K562 (cell line): ENCODE results near the gene ZNF24. TPM values are rescaled to one million over a fixed set of nuclear protein-coding genes. Genes with fewer than 3 reads are reported as not detected.

Source experiments
- ATF1 ChIP-seq, 2 experiments: fragments of 450-650 bp in 1 of 2; IDR thresholded peaks; 2 replicates each; pipeline ENCODE4 v1.6.1; 2016; ENCODE audit warnings: missing compliant biosample characterization in 1 of 2, missing genetic modification characterization in 1 of 2
- BRCA1 ChIP-seq, 2 experiments: fragments of 450-650 bp in 1 of 2; sonication (generic) in 1 of 2; formaldehyde crosslinking in 1 of 2; IDR thresholded peaks; 2 replicates each; pipeline versions ENCODE4 v1.5.0 to v1.6.1; 2017 to 2020; ENCODE audit warnings: mild to moderate bottlenecking in 1 of 2, missing genetic modification reagents in 1 of 2
- CBFB ChIP-seq: sonication (generic); formaldehyde crosslinking; IDR thresholded peaks from 2 replicates; pipeline ENCODE4 v1.4.0; 2020; ENCODE audit warnings: mild to moderate bottlenecking, missing genetic modification reagents
- DNMT1 ChIP-seq: fragments of 450-650 bp; IDR thresholded peaks from 2 replicates; pipeline ENCODE4 v1.6.1; 2016; ENCODE audit warnings: antibody characterized with exemption, mild to moderate bottlenecking
- EGR1 ChIP-seq: fragments of 450-650 bp; conservative IDR thresholded peaks from 2 replicates; pipeline ENCODE4 v1.6.1; 2017; ENCODE audit warnings: mild to moderate bottlenecking
- EHMT2 ChIP-seq: fragments of 450-650 bp; IDR thresholded peaks from 2 replicates; pipeline ENCODE4 v1.6.1; 2018; ENCODE audit warnings: antibody characterized with exemption
- ELF4 ChIP-seq: fragments of 450-650 bp; formaldehyde crosslinking; IDR thresholded peaks from 2 replicates; pipeline ENCODE4 v1.4.0; 2022; ENCODE audit warnings: missing genetic modification characterization
- ESRRA ChIP-seq: fragments of 450-650 bp; IDR thresholded peaks from 2 replicates; pipeline ENCODE4 v1.6.1; 2014; ENCODE audit warnings: low read depth, mild to moderate bottlenecking, moderate library complexity, borderline replicate concordance
- FOXK1 ChIP-seq: sonication (generic); formaldehyde crosslinking; IDR thresholded peaks from 2 replicates; pipeline ENCODE4 v1.8.0; 2022; ENCODE audit warnings: missing genetic modification reagents, mild to moderate bottlenecking, borderline replicate concordance
- KAT8 ChIP-seq: fragments of 450-650 bp; IDR thresholded peaks from 2 replicates; pipeline ENCODE4 v1.6.1; 2016; ENCODE audit warnings: low read depth, mild to moderate bottlenecking
- LCOR ChIP-seq: sonication (generic); formaldehyde crosslinking; IDR thresholded peaks from 2 replicates; pipeline ENCODE4 v1.8.0; 2022; ENCODE audit warnings: mild to moderate bottlenecking, missing genetic modification reagents
- MED1 ChIP-seq: sonication (generic); formaldehyde crosslinking; IDR thresholded peaks from 2 replicates; pipeline ENCODE4 v1.8.1; 2023; ENCODE audit warnings: missing genetic modification reagents, borderline replicate concordance
- RBM39 ChIP-seq: fragments of 200-400 bp; formaldehyde crosslinking; optimal IDR thresholded peaks from 2 replicates; pipeline ENCODE3; 2018; ENCODE audit warnings: low read depth, low read length
- RFX7 ChIP-seq: fragments of 250-450 bp; sonication (Bioruptor Pico); IDR thresholded peaks from 2 replicates; pipeline ENCODE4 v1.5.1; 2021; ENCODE audit warnings: mild to moderate bottlenecking
- SMAD2 ChIP-seq: fragments of 150-350 bp; IDR thresholded peaks from 2 replicates; pipeline ENCODE4 v1.6.1; 2014; ENCODE audit warnings: low read depth, mild to moderate bottlenecking, low read length
- SMAD4 ChIP-seq: fragments of 250-450 bp; sonication (Bioruptor Pico); conservative IDR thresholded peaks from 2 replicates; pipeline ENCODE4 v1.8.0; 2021; ENCODE audit warnings: inconsistent platforms, mild to moderate bottlenecking, moderate library complexity
- SMARCB1 ChIP-seq: IDR thresholded peaks from 2 replicates; pipeline ENCODE4 v1.6.1; 2011; ENCODE audit warnings: improper control_type of control experiment, low read depth; ENCODE audit not compliant: insufficient read length
- SRSF1 ChIP-seq: fragments of 200-400 bp; formaldehyde crosslinking; IDR thresholded peaks from 2 replicates; pipeline ENCODE4 v1.6.1; 2017; ENCODE audit warnings: mild to moderate bottlenecking, low read depth, low read length, moderate library complexity
- SRSF7 ChIP-seq: fragments of 200-400 bp; formaldehyde crosslinking; optimal IDR thresholded peaks from 2 replicates; pipeline ENCODE3; 2017; ENCODE audit warnings: mild to moderate bottlenecking, low read depth, low read length
- XRCC5 ChIP-seq: fragments of 200-400 bp; formaldehyde crosslinking; IDR thresholded peaks from 2 replicates; pipeline ENCODE4 v1.6.1; 2017; ENCODE audit warnings: low read depth, mild to moderate bottlenecking, low read length
- ZFP91 ChIP-seq: sonication (generic); formaldehyde crosslinking; IDR thresholded peaks from 2 replicates; pipeline ENCODE4 v1.8.0; 2022; ENCODE audit warnings: mild to moderate bottlenecking, missing genetic modification reagents
- ZNF398 ChIP-seq: fragments of 250-450 bp; sonication (Bioruptor Pico); IDR thresholded peaks from 2 replicates; pipeline ENCODE4 v1.8.0; 2021; ENCODE audit warnings: moderate library complexity, mild to moderate bottlenecking, inconsistent platforms
- ZNF41 ChIP-seq: fragments of 250-450 bp; sonication (Bioruptor Pico); conservative IDR thresholded peaks from 2 replicates; pipeline ENCODE4 v1.4.0; 2020; ENCODE audit warnings: mild to moderate bottlenecking
- ZNF449 ChIP-seq: fragments of 250-450 bp; sonication (Bioruptor Pico); IDR thresholded peaks from 2 replicates; pipeline ENCODE4 v1.8.0; 2022; ENCODE audit warnings: moderate library complexity, mild to moderate bottlenecking, inconsistent platforms
- ZNF766 ChIP-seq: fragments of 200-800 bp; sonication (Bioruptor generic); conservative IDR thresholded peaks from 2 replicates; pipeline ENCODE4 v1.6.1; 2016; ENCODE audit warnings: missing genetic modification characterization, missing compliant biosample characterization
- polyA plus RNA-seq, 8 experiments: library from polyadenylated mRNA; depleted of rRNA in 4 of 8; stranded (reverse) in 5 of 8; unstranded in 3 of 8; fragments of >200 nt; fragmentation: Nextera tagmentation in 2 of 8; fragmentation: Illumina TruSeq in 1 of 8; extraction: Ambion mirVana in 2 of 8; extraction: Trizol in 1 of 8; gene quantifications; 2 replicates each; pipeline versions ENCODE4 v1.2.1 to v1.2.3, GENCODE V29; 2011 to 2014; ENCODE audit warnings: inconsistent platforms in 1 of 8, missing spikeins in 1 of 8
- total RNA-seq, 7 experiments: library from RNA; depleted of rRNA in 6 of 7; stranded (reverse); fragments of >200 nt in 6 of 7; fragmentation: Illumina TruSeq in 2 of 7; extraction: Trizol in 2 of 7; gene quantifications; 2 replicates each; pipeline versions ENCODE4 v1.2.1 to v1.2.3, GENCODE V29; 2011 to 2021; ENCODE audit warnings: low replicate concordance in 1 of 7

ZNF24 gene
- total and polyA plus RNA-seq, 9 of the 15 experiments (the other 6 are each of a cell fraction or from before 2014, with no cell fraction given), result 35.7 to 72.8 (median 54.1) TPM

- TF ChIP-seq ZNF398 (CRISPR knock-in tag), result no peak
- peak; percentile 78 for TF ChIP-seq ZNF766 (CRISPR knock-in tag)
- TF ChIP-seq SMAD2, result no peak
- TF ChIP-seq BRCA1 (IDR thresholded peaks at IDR 0.05), result no peak
- no peak for TF ChIP-seq BRCA1 (CRISPR knock-in tag; IDR thresholded peaks at IDR 0.05)
- TF ChIP-seq RBM39, result no peak
- TF ChIP-seq DNMT1, result no peak
- 0 out of 2 replicates have a peak, but pooled peaks have one; percentile 11 for TF ChIP-seq ATF1 (CRISPR knock-in tag; IDR thresholded peaks at IDR 0.05)
- peak; percentile 85 for TF ChIP-seq ATF1 (tag; IDR thresholded peaks at IDR 0.05)
- 0 out of 2 replicates have a peak, but pooled peaks have one; percentile 70 for TF ChIP-seq SRSF1
- no peak for TF ChIP-seq SMARCB1
- TF ChIP-seq MED1 (CRISPR knock-in tag), result no peak
- TF ChIP-seq FOXK1 (CRISPR knock-in tag), result no peak
- TF ChIP-seq LCOR (CRISPR knock-in tag), result peak; percentile 75; the same call in 1 of the 2 replicates
- no peak for TF ChIP-seq ZNF449 (CRISPR knock-in tag)
- TF ChIP-seq EGR1, result peak; percentile 78
- TF ChIP-seq CBFB (CRISPR knock-in tag), result no peak
- peak; percentile 85; the same call in 1 of the 2 replicates for TF ChIP-seq SMAD4 (CRISPR knock-in tag)
- 0 out of 2 replicates have a peak, but pooled peaks have one; percentile 21 for TF ChIP-seq EHMT2
- TF ChIP-seq RFX7 (CRISPR knock-in tag), result no peak
- no peak for TF ChIP-seq ZFP91 (CRISPR knock-in tag)
- TF ChIP-seq KAT8, result no peak
- TF ChIP-seq ELF4 (CRISPR knock-in tag), result peak; percentile 27
- TF ChIP-seq ESRRA, result peak; percentile 44
- no peak for TF ChIP-seq SRSF7
- TF ChIP-seq ZNF41 (CRISPR knock-in tag), result no peak
- TF ChIP-seq XRCC5, result no peak; the same call in 1 of the 2 replicates
These were observed at the start of gene ZNF24 (continued) for GRCh38 chr18:35343936-35344735.
